HCT116 (cell line): ENCODE measurements around the gene ARVCF. TPM values are rescaled to one million over a fixed set of nuclear protein-coding genes. Genes with fewer than 3 reads are reported as not detected.

ENCODE experiments used
- ATAC-seq: fragments of 200-7000 bp; cut with Tn5 transposase; 2 replicates; pipeline ENCODE4 v1.9.1; 2020; ENCODE audit warnings: mild to moderate bottlenecking, moderate library complexity
- BruUV-seq: library from RNA; stranded (reverse); fragments of 400-500 nt; replicated peaks from 2 replicates; lab custom pipeline; 2021; lab: Mats Ljungman, UMichigan
- CTCF ChIA-PET: fragments of 300-600 bp; sonication (Branson Sonifier 250); formaldehyde crosslinking; loops from one replicate; lab custom pipeline; 2021; ENCODE audit warnings: antibody characterized with exemption; lab: Charles Lee
- POLR2A ChIA-PET: fragments of 300-600, 350-600 bp; sonication (Branson Sonifier 250); formaldehyde crosslinking; loops from one replicate; lab custom pipeline; 2021; ENCODE audit warnings: antibody characterized with exemption; lab: Charles Lee
- RAD21 ChIA-PET, 2 experiments: fragments of 300-600 bp; sonication (Branson Sonifier 250); formaldehyde crosslinking; loops; one replicate each; lab custom pipeline; 2023; ENCODE audit warnings: low total read pairs in 2 of 2; ENCODE audit not compliant: uncharacterized antibody in 2 of 2, unreplicated experiment in 2 of 2, low non-redundant PET in 1 of 2; lab: Charles Lee
- DNase-seq: peaks from one replicate; pipeline ENCODE4 v3.0.0-alpha.2; 2010; ENCODE audit warnings: low read depth, low spot score
- H2AFZ ChIP-seq: fragments of 200-600 bp; shearing (Covaris generic), sonication (generic); 2 replicates; pipeline ENCODE4 v1.6.1; 2017; ENCODE audit warnings: low read depth, mixed run types, mixed read lengths, antibody characterized with exemption, low read length; ENCODE audit not compliant: poor library complexity, severe bottlenecking
- H3K27ac ChIP-seq: 2 replicates; pipeline ENCODE4 v1.5.1; 2012; ENCODE audit warnings: low read depth, low read length
- H3K27me3 ChIP-seq: fragments of 200-600 bp; sonication (generic); 2 replicates; pipeline ENCODE4 v1.6.1; 2016; ENCODE audit warnings: mixed run types, low read length, mixed read lengths; ENCODE audit not compliant: insufficient read depth
- H3K36me3 ChIP-seq, 2 experiments: fragments of 200-500 bp in 1 of 2; fragments of 200-600 bp in 1 of 2; sonication (Bioruptor generic) in 1 of 2; sonication (generic) in 1 of 2; 2 replicates each; pipeline versions ENCODE4 v1.5.1 to v1.6.1; 2014 to 2016; ENCODE audit warnings: low read length in 2 of 2, inconsistent platforms in 1 of 2, mixed read lengths in 1 of 2, mixed run types in 1 of 2; ENCODE audit not compliant: insufficient read depth in 2 of 2, control insufficient read depth in 1 of 2
- H3K4me1 ChIP-seq, 2 experiments: fragments of 200-600 bp in 1 of 2; sonication (generic) in 1 of 2; 2 replicates each; pipeline versions ENCODE4 v1.5.1 to v1.6.1; 2012 to 2017; ENCODE audit warnings: low read length in 2 of 2, inconsistent platforms in 1 of 2, mild to moderate bottlenecking in 1 of 2, mixed read lengths in 1 of 2, mixed run types in 1 of 2, moderate library complexity in 1 of 2; ENCODE audit not compliant: insufficient read depth in 2 of 2, control insufficient read depth in 1 of 2
- H3K4me2 ChIP-seq: fragments of 200-600 bp; sonication (generic); 2 replicates; pipeline ENCODE4 v1.6.1; 2017; ENCODE audit warnings: mixed run types, low read length, mixed read lengths
- H3K4me3 ChIP-seq, 2 experiments: fragments of 200-600 bp in 1 of 2; sonication (generic) in 1 of 2; replicated peaks in 1 of 2; 2 replicates each; pipeline ENCODE4 v1.5.1; 2011 to 2016; ENCODE audit warnings: low read length in 2 of 2, control low read depth in 1 of 2, low read depth in 1 of 2, mild to moderate bottlenecking in 1 of 2, mixed read lengths in 1 of 2, mixed run types in 1 of 2
- H3K79me2 ChIP-seq: fragments of 200-600 bp; sonication (generic); 2 replicates; pipeline ENCODE4 v1.6.1; 2017; ENCODE audit warnings: mild to moderate bottlenecking, mixed run types, low read length, moderate library complexity, mixed read lengths; ENCODE audit not compliant: insufficient read depth
- H3K9ac ChIP-seq: fragments of 200-600 bp; sonication (generic); 2 replicates; pipeline ENCODE4 v1.6.1; 2016; ENCODE audit warnings: low read length, mixed read lengths
- H3K9me2 ChIP-seq: fragments of 200-600 bp; sonication (generic), shearing (Covaris generic); 2 replicates; pipeline ENCODE4 v1.6.1; 2017; ENCODE audit warnings: mixed run types, mild to moderate bottlenecking, moderate library complexity; ENCODE audit not compliant: insufficient read depth
- H3K9me3 ChIP-seq, 2 experiments: fragments of 200-500 bp in 1 of 2; fragments of 200-600 bp in 1 of 2; sonication (Bioruptor generic) in 1 of 2; sonication (generic) in 1 of 2; 2 replicates each; pipeline ENCODE4 v1.6.1; 2014 to 2017; ENCODE audit warnings: low read length in 2 of 2, mixed read lengths in 2 of 2, inconsistent platforms in 1 of 2, low read depth in 1 of 2, mild to moderate bottlenecking in 1 of 2, mixed run types in 1 of 2, moderate library complexity in 1 of 2; ENCODE audit not compliant: control insufficient read depth in 1 of 2, insufficient read depth in 1 of 2
- H4K20me1 ChIP-seq: fragments of 200-600 bp; sonication (generic), shearing (Covaris generic); 2 replicates; pipeline ENCODE4 v1.6.1; 2017; ENCODE audit warnings: mixed run types, mild to moderate bottlenecking, moderate library complexity; ENCODE audit not compliant: insufficient read depth
- CBX3 ChIP-seq: IDR thresholded peaks from 2 replicates; pipeline ENCODE4 v1.6.1; 2012; ENCODE audit warnings: low read depth
- CEBPB ChIP-seq: IDR thresholded peaks from 2 replicates; pipeline ENCODE4 v1.6.1; 2012; ENCODE audit warnings: low read depth
- POLR2AphosphoS5 ChIP-seq: IDR thresholded peaks from 2 replicates; pipeline ENCODE4 v1.6.1; 2011; ENCODE audit warnings: mild to moderate bottlenecking, low read depth, low read length, moderate library complexity
- intact Hi-C: fragments of 100-400 bp; cut with micrococcal nuclease; formaldehyde crosslinking; loops from 2 replicates; pipeline ENCODE4 v1.10.0; 2022
- total RNA-seq: library from RNA; stranded (reverse); gene quantifications from one replicate; pipeline ENCODE4 v1.2.1, GENCODE V29; 2021; ENCODE audit not compliant: unreplicated experiment
- TF ChIP-seq, protein P1 (sequence below): IDR thresholded peaks from 2 replicates; pipeline ENCODE4 v1.6.1; 2012

Gene ARVCF
- total RNA-seq, 1 experiment from 2014 or later, result 42.8 TPM

- ATAC-seq (no peak), DNase-seq (no peak)
- no peaks in the 10 kb centered on the region for H3K79me2 ChIP-seq
- ChIA-PET RAD21 (no interaction called here), POLR2A (no interaction called here), CTCF (no interaction called here)
- no peak overlapping the region for H3K4me2 ChIP-seq
- BruUV-seq, result no TSS peak
- no peaks in the 10 kb centered on the region for H3K27me3 ChIP-seq
- intact Hi-C loops, result no loop called here
- H3K9ac ChIP-seq, result no peak overlapping the region
- H3K36me3 ChIP-seq, result peaks cover 0 to 4% of the 10 kb centered on the region in 2 experiments; a peak in 1 of 4 replicates
- TF ChIP-seq, protein P1, sequence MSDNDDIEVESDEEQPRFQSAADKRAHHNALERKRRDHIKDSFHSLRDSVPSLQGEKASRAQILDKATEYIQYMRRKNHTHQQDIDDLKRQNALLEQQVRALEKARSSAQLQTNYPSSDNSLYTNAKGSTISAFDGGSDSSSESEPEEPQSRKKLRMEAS, result no peak
- peak; percentile 46; the same call in 1 of the 2 replicates for TF ChIP-seq CBX3
- H3K9me2 ChIP-seq, result no peaks in the 10 kb centered on the region
- no peak overlapping the region for H3K27ac ChIP-seq
- H3K9me3 ChIP-seq, result peaks cover 12 to 14% of the 10 kb centered on the region in 2 experiments; a peak in 1 of 4 replicates
- H2AFZ ChIP-seq, result no peak overlapping the region
- peaks cover 0 to under 1% of the 10 kb centered on the region in 2 experiments; a peak in 1 of 4 replicates for H3K4me1 ChIP-seq
- H3K4me3 ChIP-seq, result no peak overlapping the region
- no peaks in the 10 kb centered on the region for H4K20me1 ChIP-seq
These were observed 12.2 kb downstream of the ARVCF start for GRCh38 chr22:20004464-20004863.

GRCh38 chr22:20003304-20003703, 13.3 kb downstream of the ARVCF start:
- Histone ChIP-seq H2AFZ (no peak overlapping the region), H3K36me3 (peaks cover 0 to 4% of the 10 kb centered on the region in 2 experiments; a peak in 1 of 4 replicates), H3K9me3 (peaks cover 12 to 14% of the 10 kb centered on the region in 2 experiments; a peak in 1 of 4 replicates), H3K27me3 (no peaks in the 10 kb centered on the region), H3K9me2 (no peaks in the 10 kb centered on the region), H4K20me1 (no peaks in the 10 kb centered on the region), H3K79me2 (no peaks in the 10 kb centered on the region), H3K4me2 (no peak overlapping the region), H3K27ac (no peak overlapping the region), H3K4me3 (no peak overlapping the region), H3K9ac (no peak overlapping the region), H3K4me1 (peaks cover 0 to 5% of the 10 kb centered on the region in 2 experiments; a peak in 1 of 4 replicates)
- ATAC-seq (no peak), DNase-seq (no peak)
- RAD21 ChIA-PET, result no interaction called here
- POLR2A ChIA-PET, result no interaction called here
- TF ChIP-seq POLR2AphosphoS5 (no peak), CEBPB (no peak)
- BruUV-seq, result no TSS peak
- CTCF ChIA-PET, result no interaction called here
- intact Hi-C loops, result no loop called here
